Epithelial cell of esophagus (primary cell): ENCODE measurements around the gene JUN.

ENCODE experiments used
- DNase-seq: peaks from one replicate; pipeline ENCODE4 v3.0.0; 2010; ENCODE audit warnings: low read depth
- H3K4me3 ChIP-seq: 2 replicates; pipeline ENCODE4 v1.5.1; 2011; ENCODE audit warnings: mild to moderate bottlenecking, low read length, control low read depth
- CTCF ChIP-seq: IDR thresholded peaks from 2 replicates; pipeline ENCODE4 v1.5.1; 2011; ENCODE audit warnings: low read depth, mild to moderate bottlenecking, low read length, control low read depth, inconsistent platforms; ENCODE audit not compliant: insufficient read depth; ENCODE audit errors: missing control alignments

Gene JUN

GRCh38 chr1:58783090-58783992 is 506 bp downstream of the JUN start:
- no peak for TF ChIP-seq CTCF
- peak overlapping the region; percentile 91 for H3K4me3 ChIP-seq
- DNase-seq: peak; percentile 27

- H3K4me3 ChIP-seq: peak overlapping the region; percentile 91
- DNase-seq: peak; percentile 34
- no peak for TF ChIP-seq CTCF
These were observed 1.4 kb downstream of the JUN start for GRCh38 chr1:58782178-58783089.

GRCh38 chr1:58781541-58782177 is 2.2 kb downstream of the JUN start:
- peak; percentile 20 for TF ChIP-seq CTCF
- peak overlapping the region; percentile 91 for H3K4me3 ChIP-seq
- peak; percentile 45 for DNase-seq

- no peak for TF ChIP-seq CTCF
- peak overlapping the region; percentile 91 for H3K4me3 ChIP-seq
- peak; percentile 62 for DNase-seq
These were observed 2.9 kb downstream of the JUN start for GRCh38 chr1:58780836-58781452.

GRCh38 chr1:58780411-58780810 is 3.4 kb downstream of the JUN start:
- H3K4me3 ChIP-seq: peak overlapping the region; percentile 91
- DNase-seq: no peak
- no peak for TF ChIP-seq CTCF

- no peak overlapping the region for H3K4me3 ChIP-seq
- peak; percentile 94 for DNase-seq
- TF ChIP-seq CTCF: no peak
These were observed 4.0 kb downstream of the JUN start for GRCh38 chr1:58779801-58780382.
